VCaP (cell line): Measurements from ENCODE around the gene TIA1.

Experiments
- H3K27ac ChIP-seq: fragments of 450-650 bp; 2 replicates; pipeline ENCODE4 v1.5.1; 2017
- TF ChIP-seq, protein P1 (sequence below): fragments of 450-650 bp; conservative IDR thresholded peaks from 2 replicates; pipeline ENCODE4 v1.5.1; 2017; ENCODE audit warnings: mild to moderate bottlenecking, moderate library complexity

Gene TIA1

DNA sequence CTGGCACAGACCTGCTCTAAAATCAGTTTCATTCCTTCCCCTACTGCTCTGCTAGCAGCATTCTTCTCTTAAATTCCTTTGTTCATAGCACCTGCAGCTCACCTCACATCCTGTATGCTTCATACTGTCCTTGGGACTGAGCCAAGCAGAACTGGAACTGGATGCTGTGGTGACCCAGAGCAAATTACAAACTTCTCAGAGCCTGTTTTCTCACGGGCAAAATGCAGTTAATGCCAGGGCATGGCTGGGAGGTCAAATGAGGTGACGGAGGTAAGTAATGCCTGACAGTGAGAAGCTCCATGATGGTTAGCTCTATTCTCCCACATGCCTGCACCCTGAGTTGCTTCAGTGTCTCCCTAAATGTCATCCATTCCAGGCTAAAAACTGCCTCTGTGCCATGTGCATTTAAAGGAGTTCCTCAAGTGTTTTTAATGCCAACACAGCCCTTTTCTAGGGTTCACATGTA, 87.3 kb downstream of the TIA1 start:
- peak overlapping the region; percentile 77 for H3K27ac ChIP-seq
- TF ChIP-seq, protein P1, sequence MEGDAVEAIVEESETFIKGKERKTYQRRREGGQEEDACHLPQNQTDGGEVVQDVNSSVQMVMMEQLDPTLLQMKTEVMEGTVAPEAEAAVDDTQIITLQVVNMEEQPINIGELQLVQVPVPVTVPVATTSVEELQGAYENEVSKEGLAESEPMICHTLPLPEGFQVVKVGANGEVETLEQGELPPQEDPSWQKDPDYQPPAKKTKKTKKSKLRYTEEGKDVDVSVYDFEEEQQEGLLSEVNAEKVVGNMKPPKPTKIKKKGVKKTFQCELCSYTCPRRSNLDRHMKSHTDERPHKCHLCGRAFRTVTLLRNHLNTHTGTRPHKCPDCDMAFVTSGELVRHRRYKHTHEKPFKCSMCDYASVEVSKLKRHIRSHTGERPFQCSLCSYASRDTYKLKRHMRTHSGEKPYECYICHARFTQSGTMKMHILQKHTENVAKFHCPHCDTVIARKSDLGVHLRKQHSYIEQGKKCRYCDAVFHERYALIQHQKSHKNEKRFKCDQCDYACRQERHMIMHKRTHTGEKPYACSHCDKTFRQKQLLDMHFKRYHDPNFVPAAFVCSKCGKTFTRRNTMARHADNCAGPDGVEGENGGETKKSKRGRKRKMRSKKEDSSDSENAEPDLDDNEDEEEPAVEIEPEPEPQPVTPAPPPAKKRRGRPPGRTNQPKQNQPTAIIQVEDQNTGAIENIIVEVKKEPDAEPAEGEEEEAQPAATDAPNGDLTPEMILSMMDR: no peak

- TF ChIP-seq, protein P1: no peak
- H3K27ac ChIP-seq: peak overlapping the region; percentile 77
Measured at GRCh38 chr2:70160545-70160944, 87.9 kb downstream of the TIA1 start.
